NB4 (cell line): ENCODE data around the gene BNIP3.

Experiments
- DNase-seq: peaks from one replicate; pipeline ENCODE4 v3.0.0; 2010; ENCODE audit warnings: low read depth
- H3K4me3 ChIP-seq: one replicate; pipeline ENCODE4 v1.5.1; 2011; ENCODE audit warnings: mild to moderate bottlenecking, low read depth, low read length, moderate library complexity
- MYC ChIP-seq: IDR thresholded peaks from 2 replicates; pipeline ENCODE4 v1.6.1; 2011; ENCODE audit warnings: low read depth, low read length
- POLR2A ChIP-seq: IDR thresholded peaks from 2 replicates; pipeline ENCODE4 v1.6.1; 2011; ENCODE audit warnings: mild to moderate bottlenecking; ENCODE audit not compliant: insufficient read length; ENCODE audit errors: extremely low read depth
- TF ChIP-seq, protein P1 (sequence below): IDR thresholded peaks from 2 replicates; pipeline ENCODE4 v1.6.1; 2011; ENCODE audit warnings: low read depth, low read length
- TF ChIP-seq, protein P2 (sequence below): IDR thresholded peaks from one replicate; pipeline ENCODE4 v1.5.1; 2012; ENCODE audit warnings: low read depth, low read length

The BNIP3 gene

DNA sequence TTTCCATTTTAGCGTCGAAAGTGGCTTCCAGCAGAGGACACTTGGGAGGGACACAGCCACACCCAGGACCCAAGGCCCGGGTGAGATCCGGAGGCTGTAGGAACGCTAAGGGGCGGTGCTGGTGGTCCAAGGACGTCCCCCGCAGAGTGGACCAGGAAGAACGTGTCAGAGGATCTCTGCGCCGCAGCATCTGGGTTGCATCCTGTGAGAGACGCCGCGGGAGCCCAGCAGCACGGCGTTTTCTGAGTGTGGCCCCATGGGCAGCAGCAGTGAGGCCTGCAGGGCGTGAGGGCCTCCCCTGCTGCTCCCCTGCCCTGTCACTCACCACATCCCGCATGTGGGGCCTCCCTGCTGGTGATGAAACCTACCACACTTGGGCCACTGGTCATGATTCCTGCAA lies 40.5 kb upstream of the BNIP3 start:
- DNase-seq: peak; percentile 57
- TF ChIP-seq, protein P1, sequence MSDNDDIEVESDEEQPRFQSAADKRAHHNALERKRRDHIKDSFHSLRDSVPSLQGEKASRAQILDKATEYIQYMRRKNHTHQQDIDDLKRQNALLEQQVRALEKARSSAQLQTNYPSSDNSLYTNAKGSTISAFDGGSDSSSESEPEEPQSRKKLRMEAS: no peak
- TF ChIP-seq, protein P2, sequence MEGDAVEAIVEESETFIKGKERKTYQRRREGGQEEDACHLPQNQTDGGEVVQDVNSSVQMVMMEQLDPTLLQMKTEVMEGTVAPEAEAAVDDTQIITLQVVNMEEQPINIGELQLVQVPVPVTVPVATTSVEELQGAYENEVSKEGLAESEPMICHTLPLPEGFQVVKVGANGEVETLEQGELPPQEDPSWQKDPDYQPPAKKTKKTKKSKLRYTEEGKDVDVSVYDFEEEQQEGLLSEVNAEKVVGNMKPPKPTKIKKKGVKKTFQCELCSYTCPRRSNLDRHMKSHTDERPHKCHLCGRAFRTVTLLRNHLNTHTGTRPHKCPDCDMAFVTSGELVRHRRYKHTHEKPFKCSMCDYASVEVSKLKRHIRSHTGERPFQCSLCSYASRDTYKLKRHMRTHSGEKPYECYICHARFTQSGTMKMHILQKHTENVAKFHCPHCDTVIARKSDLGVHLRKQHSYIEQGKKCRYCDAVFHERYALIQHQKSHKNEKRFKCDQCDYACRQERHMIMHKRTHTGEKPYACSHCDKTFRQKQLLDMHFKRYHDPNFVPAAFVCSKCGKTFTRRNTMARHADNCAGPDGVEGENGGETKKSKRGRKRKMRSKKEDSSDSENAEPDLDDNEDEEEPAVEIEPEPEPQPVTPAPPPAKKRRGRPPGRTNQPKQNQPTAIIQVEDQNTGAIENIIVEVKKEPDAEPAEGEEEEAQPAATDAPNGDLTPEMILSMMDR: no peak
- TF ChIP-seq POLR2A (no peak), MYC (no peak)
- H3K4me3 ChIP-seq: no peak overlapping the region

DNA sequence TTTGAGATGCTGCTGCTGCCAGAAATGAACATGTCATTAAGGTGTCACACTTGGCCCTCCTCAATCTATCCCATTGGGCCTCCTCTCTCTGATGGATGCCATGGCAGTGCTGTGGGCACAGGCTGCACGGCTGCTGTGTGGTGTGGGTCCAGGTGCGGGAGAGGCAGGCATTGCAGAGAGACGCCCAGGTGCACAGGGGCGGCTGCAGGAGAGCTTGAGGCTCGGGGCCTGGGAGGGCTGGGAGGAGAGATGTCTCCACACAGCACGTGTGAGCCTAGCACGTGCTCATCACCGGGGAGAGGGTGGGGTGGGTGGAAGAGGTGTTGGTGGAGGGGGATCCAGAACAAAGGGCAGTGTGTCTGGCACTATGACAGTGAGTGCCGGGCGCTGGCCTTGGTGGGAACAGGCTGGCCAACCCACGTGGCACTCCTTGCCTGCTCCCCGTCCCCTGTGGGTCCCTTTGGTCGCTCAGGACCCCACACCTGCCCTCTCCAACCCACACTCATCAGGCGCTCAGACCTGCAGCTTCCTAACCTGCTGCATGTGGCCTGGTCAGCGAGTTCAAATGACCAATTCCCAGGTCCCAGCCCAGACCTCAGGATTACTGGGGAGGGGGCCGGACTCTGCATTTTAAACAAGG lies 39.9 kb upstream of the BNIP3 start:
- H3K4me3 ChIP-seq: no peak overlapping the region
- TF ChIP-seq, protein P1: no peak
- TF ChIP-seq POLR2A (no peak), MYC (no peak)
- TF ChIP-seq, protein P2: no peak
- no peak for DNase-seq

DNA sequence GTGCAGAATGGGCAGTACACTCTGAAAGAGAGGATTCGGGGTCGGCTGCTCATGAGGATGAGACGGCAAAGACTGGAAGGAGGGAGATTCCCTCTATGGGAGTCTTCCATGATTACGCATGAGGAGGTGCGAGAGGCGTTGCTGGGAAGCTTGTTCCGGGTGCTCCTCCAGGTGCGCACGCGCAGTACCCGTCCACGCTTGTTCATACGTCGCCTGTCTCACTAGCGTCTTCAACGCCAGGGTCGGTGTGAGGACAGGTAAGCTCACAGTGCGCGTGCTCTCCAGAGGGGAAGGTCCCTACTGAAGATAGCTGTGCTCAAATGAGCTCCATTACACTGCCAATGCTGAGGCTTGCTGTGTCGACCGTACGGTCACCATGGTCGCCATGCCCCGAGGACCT lies 39.3 kb upstream of the BNIP3 start:
- no peak overlapping the region for H3K4me3 ChIP-seq
- no peak for DNase-seq
- TF ChIP-seq, protein P2: no peak
- TF ChIP-seq, protein P1: no peak
- TF ChIP-seq POLR2A: no peak
- TF ChIP-seq MYC: no peak

DNA sequence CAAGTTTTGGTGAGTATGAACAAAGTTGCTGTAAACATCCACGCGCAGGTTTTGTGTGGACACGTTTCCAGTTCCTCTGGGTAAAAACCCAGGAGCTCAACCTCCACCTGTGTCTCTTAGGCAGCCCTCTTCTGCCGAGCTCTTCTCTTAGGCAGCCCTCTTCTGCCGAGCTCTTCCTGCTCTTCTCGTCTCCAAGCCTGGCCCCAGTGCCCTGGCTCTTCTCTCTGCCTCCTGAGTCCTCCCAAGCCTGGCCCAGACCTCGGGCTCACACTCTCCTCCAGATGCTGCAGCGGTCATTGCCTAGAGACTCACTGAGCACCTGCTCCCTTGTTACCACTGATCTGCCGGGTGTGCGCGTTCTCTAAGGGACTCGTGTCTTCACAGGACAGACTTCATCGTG lies 38.7 kb upstream of the BNIP3 start:
- no peak overlapping the region for H3K4me3 ChIP-seq
- TF ChIP-seq, protein P1: no peak
- TF ChIP-seq POLR2A (no peak), MYC (no peak)
- TF ChIP-seq, protein P2: no peak
- no peak for DNase-seq

DNA sequence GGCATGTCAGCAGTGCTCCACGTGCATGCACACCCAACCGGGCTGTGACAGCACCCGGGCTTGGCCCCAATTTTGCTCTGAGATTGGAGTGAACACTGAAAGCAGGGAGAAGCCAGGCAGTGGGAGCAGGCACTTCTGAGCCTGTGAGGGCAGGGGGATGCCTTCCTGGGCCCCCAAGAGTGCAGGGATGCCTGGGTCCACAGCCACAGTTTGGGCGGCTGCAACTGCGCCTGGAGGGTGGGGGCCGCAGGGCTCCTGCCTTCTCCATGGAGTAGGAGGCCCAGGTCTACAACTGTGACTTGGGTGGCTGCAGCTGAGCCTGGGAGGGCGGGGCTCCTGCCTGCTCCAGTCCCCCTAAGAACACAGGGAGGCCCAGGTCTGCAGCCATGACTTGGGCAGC lies 37.6 kb upstream of the BNIP3 start:
- TF ChIP-seq, protein P2: no peak
- no peak for TF ChIP-seq POLR2A
- TF ChIP-seq, protein P1: no peak
- no peak for TF ChIP-seq MYC
- no peak overlapping the region for H3K4me3 ChIP-seq
- no peak for DNase-seq

DNA sequence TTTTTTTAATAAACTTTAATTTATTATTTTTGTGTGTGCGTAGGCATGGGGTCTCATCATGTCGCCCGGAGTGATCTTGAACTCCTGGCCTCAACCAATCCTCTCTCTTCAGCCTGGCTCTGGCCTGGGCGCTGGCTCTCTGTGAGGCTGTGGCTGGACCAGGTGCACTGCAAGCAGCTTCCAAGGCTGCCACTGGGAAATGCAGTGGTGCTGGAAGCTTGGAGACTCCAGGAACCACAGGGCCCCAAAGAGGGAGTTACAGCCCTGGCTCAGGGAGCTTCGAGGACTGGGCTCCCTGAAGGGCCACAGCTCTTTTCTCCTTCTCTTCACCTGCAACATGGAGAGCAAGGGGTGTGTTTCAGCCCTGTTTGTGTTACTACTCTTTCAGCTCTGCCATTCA lies 36.7 kb upstream of the BNIP3 start:
- DNase-seq: no peak
- TF ChIP-seq, protein P2: no peak
- no peak for TF ChIP-seq POLR2A
- TF ChIP-seq, protein P1: no peak
- TF ChIP-seq MYC: no peak

More for the DNA sequence above, 36.7 kb upstream of the BNIP3 start:
- no peak overlapping the region for H3K4me3 ChIP-seq
